ENCODE data around the gene AFAP1. TPM values are rescaled to one million over a fixed set of nuclear protein-coding genes. Genes with fewer than 3 reads are reported as not detected.

Gene AFAP1
- total and polyA plus RNA-seq, 2 donors (not counting 3 experiments of a cell fraction or from before 2014, with no cell fraction given): 32.3 to 103 TPM

DNA sequence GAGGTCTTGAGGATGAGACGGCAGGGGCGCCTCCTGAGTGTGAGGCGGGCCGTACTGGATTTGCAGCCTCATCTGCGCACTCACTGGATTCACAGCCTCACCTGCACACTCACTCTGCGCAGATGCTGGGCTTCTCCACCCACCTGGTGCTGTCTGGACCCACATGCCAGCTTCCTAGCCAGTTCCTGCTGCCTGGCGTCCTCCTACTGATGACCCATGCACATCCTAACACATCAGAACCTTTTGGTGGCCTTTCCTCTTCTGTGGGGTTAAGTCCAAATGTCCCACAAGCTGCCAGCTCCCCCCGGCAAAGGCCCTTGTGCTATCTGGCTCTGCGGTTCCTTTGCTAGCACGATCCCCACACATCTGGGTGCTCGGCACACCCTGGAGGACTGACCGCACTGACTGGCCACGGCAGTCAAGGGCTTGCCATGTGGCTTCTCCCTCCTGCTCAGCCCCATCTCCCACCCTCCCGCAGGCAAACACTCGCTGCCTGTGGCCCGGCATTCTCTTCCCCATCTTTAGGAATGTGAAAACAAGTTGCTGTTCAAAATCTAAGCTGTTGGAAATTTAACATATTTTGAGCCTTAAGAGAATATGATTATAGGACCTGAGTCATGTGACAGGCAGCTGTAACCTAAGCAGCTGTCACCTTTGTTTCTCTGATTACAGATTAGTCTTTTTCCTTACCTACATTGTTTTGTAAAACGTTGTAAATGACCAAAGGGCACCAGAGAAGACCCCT lies 39.4 kb upstream of the AFAP1 start:
- no peak overlapping the region for H3K27ac ChIP-seq (ENCODE audit: insufficient read depth, low read depth, low read length)
- intact Hi-C loops (cut with micrococcal nuclease) (no loop called here), dilution Hi-C loops (cut with MboI; ENCODE audit: extremely low pct_ligation_motif_present, low sequenced_read_pairs) (no loop called here)
- H3K4me1 ChIP-seq (ENCODE audit: control insufficient read depth, extremely low read depth, insufficient read depth, low read length): no peaks in the 10 kb centered on the region
- no peak overlapping the region for H3K9ac ChIP-seq (replicated peaks; ENCODE audit: extremely low read depth, insufficient read depth, low read length)
- H3K36me3 ChIP-seq (ENCODE audit: control insufficient read depth in 2 of 2, extremely low read depth in 1 of 2, insufficient read depth in 2 of 2, low read length in 2 of 2): no peaks in the 10 kb centered on the region
- TF ChIP-seq, protein P1, sequence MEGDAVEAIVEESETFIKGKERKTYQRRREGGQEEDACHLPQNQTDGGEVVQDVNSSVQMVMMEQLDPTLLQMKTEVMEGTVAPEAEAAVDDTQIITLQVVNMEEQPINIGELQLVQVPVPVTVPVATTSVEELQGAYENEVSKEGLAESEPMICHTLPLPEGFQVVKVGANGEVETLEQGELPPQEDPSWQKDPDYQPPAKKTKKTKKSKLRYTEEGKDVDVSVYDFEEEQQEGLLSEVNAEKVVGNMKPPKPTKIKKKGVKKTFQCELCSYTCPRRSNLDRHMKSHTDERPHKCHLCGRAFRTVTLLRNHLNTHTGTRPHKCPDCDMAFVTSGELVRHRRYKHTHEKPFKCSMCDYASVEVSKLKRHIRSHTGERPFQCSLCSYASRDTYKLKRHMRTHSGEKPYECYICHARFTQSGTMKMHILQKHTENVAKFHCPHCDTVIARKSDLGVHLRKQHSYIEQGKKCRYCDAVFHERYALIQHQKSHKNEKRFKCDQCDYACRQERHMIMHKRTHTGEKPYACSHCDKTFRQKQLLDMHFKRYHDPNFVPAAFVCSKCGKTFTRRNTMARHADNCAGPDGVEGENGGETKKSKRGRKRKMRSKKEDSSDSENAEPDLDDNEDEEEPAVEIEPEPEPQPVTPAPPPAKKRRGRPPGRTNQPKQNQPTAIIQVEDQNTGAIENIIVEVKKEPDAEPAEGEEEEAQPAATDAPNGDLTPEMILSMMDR (IDR thresholded peaks at IDR 0.05; ENCODE audit: extremely low read depth in 1 of 2, insufficient read depth in 1 of 2, low read depth in 1 of 2, low read length in 2 of 2): no peak
- TF ChIP-seq MYC (IDR thresholded peaks at IDR 0.05; ENCODE audit: low read depth, low read length): no peak
- no peak for TF ChIP-seq EZH2 (IDR thresholded peaks at IDR 0.05; ENCODE audit: borderline replicate concordance, low read depth, low read length, severe bottlenecking)
- TF ChIP-seq, protein P2, sequence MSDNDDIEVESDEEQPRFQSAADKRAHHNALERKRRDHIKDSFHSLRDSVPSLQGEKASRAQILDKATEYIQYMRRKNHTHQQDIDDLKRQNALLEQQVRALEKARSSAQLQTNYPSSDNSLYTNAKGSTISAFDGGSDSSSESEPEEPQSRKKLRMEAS (IDR thresholded peaks at IDR 0.05; ENCODE audit: insufficient read depth, insufficient read length): no peak
- no peak for TF ChIP-seq JUN (IDR thresholded peaks at IDR 0.05; ENCODE audit: borderline replicate concordance, insufficient read depth, insufficient read length, low read depth)
- no peak for TF ChIP-seq POLR2AphosphoS5 (IDR thresholded peaks at IDR 0.05; ENCODE audit: insufficient read depth, low read depth, low read length)
- TF ChIP-seq FOS (IDR thresholded peaks at IDR 0.05; ENCODE audit: borderline replicate concordance, insufficient read depth, low read length): no peak
- no peak for TF ChIP-seq POLR2A (IDR thresholded peaks at IDR 0.05; ENCODE audit: low read depth, low read length)
- TF ChIP-seq GATA2 (IDR thresholded peaks at IDR 0.05; ENCODE audit: insufficient read depth, insufficient read length, low read depth, low read length): no peak
- H3K79me2 ChIP-seq (ENCODE audit: control insufficient read depth, insufficient read depth, low read length): no peaks in the 10 kb centered on the region
- POLR2A ChIA-PET: interaction anchor here (0.6 kb wide), 1 partner anchor 264 kb away, joined by 5 read pairs; no protein-coding TSS in a partner anchor
- H3K27me3 ChIP-seq (ENCODE audit: control insufficient read depth in 2 of 2, insufficient read depth in 2 of 2, low read length in 2 of 2): no peaks in the 10 kb centered on the region
- no peaks in the 10 kb centered on the region for H3K9me3 ChIP-seq (replicated peaks; ENCODE audit: control insufficient read depth, insufficient read depth, low read length)
- no peak overlapping the region for H3K4me3 ChIP-seq (replicated peaks in 1 of 3; ENCODE audit: insufficient read depth in 1 of 3, low read depth in 1 of 3, low read length in 3 of 3)
- DNase-seq (ENCODE audit: low read depth, low spot score) (no peak), FAIRE-seq (no peak)
- no peaks in the 10 kb centered on the region for H4K20me1 ChIP-seq (replicated peaks; ENCODE audit: control insufficient read depth, extremely low read depth, insufficient read depth, low read length)
- no peaks in the 10 kb centered on the region for H3K9me1 ChIP-seq (replicated peaks; ENCODE audit: control insufficient read depth, extremely low read depth, insufficient read depth, low read length)
- H2AFZ ChIP-seq (ENCODE audit: low read depth, low read length): no peak overlapping the region
- CTCF ChIA-PET: interaction anchor here (1.4 kb wide), 2 partner anchors 9 to 175 kb away, joined by 5 to 7 read pairs; no protein-coding TSS in a partner anchor
- no peak overlapping the region for H3K4me2 ChIP-seq (ENCODE audit: insufficient read depth, low read length)
- no TSS peak for BruUV-seq (replicated peaks)
